ENCODE results near the gene RUNX3. TPM values are rescaled to one million over a fixed set of nuclear protein-coding genes. Genes with fewer than 3 reads are reported as not detected.

RUNX3 gene
- total RNA-seq, 4 donors from 2014 or later: 0.27 to 2.8 (median 0.77) TPM

DNA sequence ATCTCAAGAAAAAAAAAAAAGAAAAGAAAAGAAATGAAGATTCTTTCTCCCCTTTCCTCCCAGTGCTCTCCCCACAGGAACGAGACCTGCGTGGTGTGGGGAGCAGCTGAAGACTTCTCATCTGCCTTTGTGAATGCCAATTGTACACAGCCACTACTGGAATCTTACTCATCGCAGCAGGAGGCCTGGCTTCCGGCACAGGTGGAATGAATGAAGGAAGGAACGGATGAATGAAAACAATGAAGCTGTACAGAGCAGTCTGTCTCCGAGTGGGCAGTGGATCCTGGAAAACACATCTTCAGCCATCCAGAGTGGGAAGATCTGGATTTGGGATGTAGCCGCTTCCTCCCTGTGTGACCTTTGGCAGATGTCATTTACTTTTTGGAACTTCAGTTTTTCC is 64.9 kb downstream of the RUNX3 start:
- H3K27me3 ChIP-seq: no peaks in the 10 kb centered on the region
- intact Hi-C loops (cut with DNase I): no loop called here
- DNase-seq: no peak
- no peak overlapping the region for H3K4me3 ChIP-seq (replicated peaks in 1 of 3)
- H3K36me3 ChIP-seq: no peaks in the 10 kb centered on the region
- H3K27ac ChIP-seq: no peak overlapping the region
- H3K9me3 ChIP-seq: no peaks in the 10 kb centered on the region
- TF ChIP-seq CTCF (IDR thresholded peaks at IDR 0.05) (no peak), POLR2A (IDR thresholded peaks at IDR 0.05) (no peak)
- WGBS, 2 donors: 77 to 86% methylated on average over 7 of the region's 7 CpGs
- H3K4me1 ChIP-seq: peaks cover 11 to 21% of the 10 kb centered on the region in 2 donors

DNA sequence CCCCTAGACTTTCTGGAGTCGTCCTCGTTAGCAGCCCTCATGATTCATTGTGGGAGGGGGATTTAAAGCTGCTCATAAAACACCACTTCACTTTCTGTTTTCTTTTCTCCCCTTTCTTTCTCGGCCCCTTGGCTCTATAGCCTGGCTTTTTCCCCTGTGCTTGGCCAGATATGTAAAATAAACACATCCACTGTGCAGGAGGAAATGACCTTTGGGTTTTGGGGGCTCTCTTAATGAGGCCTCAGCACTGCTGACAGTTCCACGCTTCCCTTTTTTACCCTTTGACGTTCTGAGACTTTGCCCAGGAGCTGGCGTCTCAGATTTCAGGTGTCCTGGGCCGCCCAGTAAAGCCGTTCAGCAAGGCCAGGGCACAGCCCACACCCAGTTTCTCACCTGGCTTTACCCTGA is 65.7 kb downstream of the RUNX3 start:
- H3K27me3 ChIP-seq: no peaks in the 10 kb centered on the region
- intact Hi-C loops (cut with DNase I): no loop called here

GRCh38 chr1:24862775-24863483 is 67.1 kb downstream of the RUNX3 start:
- TF ChIP-seq POLR2A (IDR thresholded peaks at IDR 0.05): no peak
- no peak overlapping the region for H3K4me3 ChIP-seq (replicated peaks in 1 of 3)
- no peaks in the 10 kb centered on the region for H3K36me3 ChIP-seq
- 81 to 88% methylated on average over 12 of the region's 12 CpGs for WGBS, 2 donors
- H3K9me3 ChIP-seq: no peaks in the 10 kb centered on the region
- no peaks in the 10 kb centered on the region for H3K27me3 ChIP-seq
- H3K27ac ChIP-seq: no peak overlapping the region
- intact Hi-C loops (cut with DNase I): no loop called here
- H3K4me1 ChIP-seq: peaks cover 11 to 21% of the 10 kb centered on the region in 2 donors
- DNase-seq: no peak

More for the DNA sequence above, 65.7 kb downstream of the RUNX3 start:
- H3K4me3 ChIP-seq (replicated peaks in 1 of 3): no peak overlapping the region
- peaks cover 11 to 21% of the 10 kb centered on the region in 2 donors for H3K4me1 ChIP-seq
- no peaks in the 10 kb centered on the region for H3K9me3 ChIP-seq
- TF ChIP-seq CTCF (IDR thresholded peaks at IDR 0.05) (no peak), POLR2A (IDR thresholded peaks at IDR 0.05) (no peak)
- WGBS, 2 donors: 28 to 37% methylated on average over 8 of the region's 8 CpGs
- H3K27ac ChIP-seq: no peak overlapping the region
- DNase-seq: no peak
- no peaks in the 10 kb centered on the region for H3K36me3 ChIP-seq

DNA sequence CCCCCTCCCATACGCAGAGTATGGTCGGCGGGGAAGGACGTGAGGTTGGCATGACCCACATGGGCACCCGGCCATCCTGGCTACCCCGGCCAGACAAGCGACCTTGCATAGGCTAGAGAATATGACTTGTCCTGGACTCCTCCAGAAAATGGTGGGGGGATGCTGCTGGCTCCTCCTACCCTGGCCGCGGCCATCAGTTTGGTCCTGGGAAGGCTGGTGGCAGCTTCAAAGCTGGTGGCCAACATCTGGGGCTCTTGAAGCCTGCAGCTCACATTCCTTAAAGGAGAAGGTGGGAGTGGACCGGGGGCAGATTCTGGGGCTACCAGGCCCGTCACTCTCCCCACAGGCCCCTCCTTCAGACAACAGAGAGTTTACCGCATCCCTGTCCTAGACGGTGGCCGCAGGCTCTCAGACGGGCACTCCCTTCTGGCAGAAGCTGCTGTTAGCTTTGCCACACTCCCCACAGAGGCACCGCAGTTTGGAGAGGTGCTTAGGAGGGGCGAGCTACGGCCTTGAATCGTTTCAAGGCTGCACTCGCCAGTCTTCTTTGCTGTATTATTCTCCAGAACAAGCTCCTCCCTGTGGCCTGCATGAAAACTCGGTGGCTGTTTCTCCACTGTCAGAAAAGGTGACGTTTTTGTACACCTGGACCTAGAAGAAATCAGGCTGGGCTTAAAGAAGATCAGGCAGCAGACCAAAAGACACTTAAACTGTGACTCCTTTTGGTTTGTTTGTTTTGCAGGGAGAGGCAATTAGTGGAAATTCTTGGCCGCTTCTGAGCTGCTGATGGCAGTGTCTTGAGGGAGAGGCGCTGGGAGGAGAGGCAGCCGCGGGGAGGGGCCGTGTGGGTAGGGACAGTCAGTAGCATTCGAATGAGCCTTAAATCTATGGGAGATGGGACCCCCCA is 68.0 kb downstream of the RUNX3 start:
- Histone ChIP-seq H3K9me3 (no peaks in the 10 kb centered on the region), H3K27ac (no peak overlapping the region), H3K4me1 (peaks cover 11 to 21% of the 10 kb centered on the region in 2 donors), H3K27me3 (no peaks in the 10 kb centered on the region), H3K4me3 (replicated peaks in 1 of 3) (no peak overlapping the region), H3K36me3 (no peaks in the 10 kb centered on the region)
- TF ChIP-seq POLR2A (IDR thresholded peaks at IDR 0.05) (no peak), CTCF (IDR thresholded peaks at IDR 0.05) (peak in 1 of 6 experiments; percentile 20)
- intact Hi-C loops (cut with DNase I): no loop called here
- 44 to 50% methylated on average over 24 to 28 of the region's 28 CpGs for WGBS, 2 donors
- peak in 1 of 2 donors; percentile 16 for DNase-seq

DNA sequence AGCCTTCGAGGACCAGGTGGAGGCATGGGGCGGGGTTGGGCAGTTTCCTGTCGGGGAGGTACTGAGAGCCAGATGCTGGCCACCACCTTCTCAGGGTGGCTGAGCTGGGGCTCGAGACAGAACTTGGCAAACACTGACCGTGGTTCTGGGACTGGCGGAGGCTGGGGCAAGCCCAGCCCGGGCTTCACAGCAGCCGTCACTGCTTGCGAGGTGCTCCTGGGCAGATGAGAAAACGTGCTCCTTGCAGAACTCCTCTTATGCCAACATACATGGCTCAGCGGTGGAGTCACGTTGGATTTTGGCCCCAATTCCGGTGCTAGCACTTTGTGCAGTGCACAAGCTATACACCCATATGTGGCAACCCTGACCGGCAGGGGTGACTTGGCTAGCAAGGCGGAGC is 69.2 kb downstream of the RUNX3 start:
- peaks cover 11 to 21% of the 10 kb centered on the region in 2 donors for H3K4me1 ChIP-seq
- DNase-seq: no peak

More for the DNA sequence above, 69.2 kb downstream of the RUNX3 start:
- no peaks in the 10 kb centered on the region for H3K9me3 ChIP-seq
- no peaks in the 10 kb centered on the region for H3K36me3 ChIP-seq
- 78 to 86% methylated on average over 10 to 12 of the region's 15 CpGs for WGBS, 2 donors
- intact Hi-C loops (cut with DNase I): no loop called here
- no peak overlapping the region for H3K4me3 ChIP-seq (replicated peaks in 1 of 3)
- no peak overlapping the region for H3K27ac ChIP-seq
- TF ChIP-seq POLR2A (IDR thresholded peaks at IDR 0.05): no peak
- no peak for TF ChIP-seq CTCF (IDR thresholded peaks at IDR 0.05)
- H3K27me3 ChIP-seq: no peaks in the 10 kb centered on the region

Measured in thyroid gland (tissue), 4 donors.